ENCODE measurements around the gene CALN1.

The CALN1 gene

DNA sequence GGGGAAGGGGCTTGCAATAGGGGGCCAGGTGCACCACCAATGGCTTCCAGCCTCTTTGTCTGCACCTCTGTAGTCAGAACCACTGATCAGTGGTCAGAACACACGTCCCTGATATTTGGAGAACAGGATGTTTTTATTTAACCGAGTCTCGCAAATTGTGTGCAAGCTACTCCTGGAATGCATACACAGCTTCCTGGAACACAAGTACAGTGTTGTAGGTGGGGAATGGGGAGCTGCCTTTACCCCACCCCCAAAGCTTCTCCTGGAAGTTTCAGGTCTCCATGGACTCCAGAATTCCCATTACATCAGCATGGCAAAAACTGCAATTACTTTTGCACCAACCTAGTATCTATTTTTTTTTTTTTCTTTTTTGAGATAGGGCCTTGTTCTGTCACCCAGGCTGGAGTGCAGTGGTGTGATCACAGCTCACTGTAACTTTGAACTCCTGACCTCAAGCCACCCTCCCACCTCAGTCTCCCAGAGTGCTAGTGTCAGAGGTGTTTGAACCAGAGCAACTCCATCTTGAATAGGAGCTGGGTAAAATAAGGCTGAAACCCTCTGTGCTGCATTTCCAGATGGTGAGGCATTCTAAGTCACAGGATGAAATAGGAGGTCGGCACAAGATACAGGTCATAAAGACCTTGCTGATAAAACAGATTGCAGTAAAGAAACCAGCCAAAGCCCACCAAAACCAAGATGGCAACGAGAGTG lies 374.0 kb downstream of the CALN1 start:
- no peak for DNase-seq (ENCODE audit: low read depth)

DNA sequence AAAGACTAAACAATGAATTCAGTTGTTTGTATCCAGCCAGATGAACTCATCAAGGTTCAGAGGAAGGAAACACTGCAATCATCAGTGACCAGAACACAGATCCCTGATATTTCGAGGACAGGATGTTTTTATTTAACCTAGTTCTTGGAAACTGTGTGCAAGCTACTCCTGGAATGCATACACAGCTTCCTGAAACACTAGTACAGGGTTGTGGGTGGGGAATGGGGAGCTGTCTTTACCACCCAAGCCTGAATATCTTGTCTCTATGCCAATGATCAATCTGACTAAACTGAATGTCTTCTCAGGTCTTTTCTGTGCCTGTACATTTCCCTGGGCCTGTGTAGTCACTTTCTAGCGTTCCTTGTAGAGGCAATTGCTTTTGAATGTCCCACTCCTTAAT lies 374.6 kb downstream of the CALN1 start:
- DNase-seq (ENCODE audit: low read depth): no peak

DNA sequence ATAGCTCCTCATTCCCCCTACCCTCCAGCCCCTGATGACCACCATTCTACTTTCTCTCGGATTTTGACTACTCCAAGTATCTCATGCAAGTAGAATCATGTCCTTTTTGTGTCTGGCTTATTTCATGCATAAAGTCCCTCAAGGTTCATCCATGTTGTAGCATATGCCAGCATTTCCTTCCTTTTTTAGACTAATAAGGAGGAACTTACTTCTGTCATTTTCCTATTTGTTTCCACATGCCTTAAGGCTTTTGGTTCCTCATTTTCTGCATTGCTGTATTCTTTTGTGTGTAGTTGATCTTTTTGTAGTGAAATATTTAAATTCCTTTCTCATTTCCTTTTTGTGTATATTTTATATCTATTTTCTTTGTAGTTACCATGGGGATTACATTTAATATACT lies 376.9 kb downstream of the CALN1 start:
- no peak for DNase-seq (ENCODE audit: low read depth)

DNA sequence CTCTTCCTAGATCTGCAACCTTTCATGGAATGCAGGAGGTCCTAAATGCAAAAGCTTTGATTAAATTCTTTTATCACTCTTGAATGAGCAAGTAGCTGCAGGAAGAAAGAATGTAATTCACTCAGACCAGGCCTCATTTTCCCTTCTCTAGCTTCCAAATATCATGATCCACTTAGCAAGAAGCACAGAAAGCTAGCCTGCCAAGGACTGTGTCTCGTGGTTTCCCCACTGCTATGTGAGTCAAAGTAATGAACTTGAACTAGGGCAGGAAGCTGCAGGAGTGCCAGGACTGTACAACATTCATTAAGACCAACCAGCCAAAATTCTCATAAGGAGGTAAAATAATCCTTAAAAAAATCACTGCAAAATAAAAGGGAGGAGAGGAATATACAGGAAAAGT lies 379.2 kb downstream of the CALN1 start:
- DNase-seq (ENCODE audit: low read depth): no peak

DNA sequence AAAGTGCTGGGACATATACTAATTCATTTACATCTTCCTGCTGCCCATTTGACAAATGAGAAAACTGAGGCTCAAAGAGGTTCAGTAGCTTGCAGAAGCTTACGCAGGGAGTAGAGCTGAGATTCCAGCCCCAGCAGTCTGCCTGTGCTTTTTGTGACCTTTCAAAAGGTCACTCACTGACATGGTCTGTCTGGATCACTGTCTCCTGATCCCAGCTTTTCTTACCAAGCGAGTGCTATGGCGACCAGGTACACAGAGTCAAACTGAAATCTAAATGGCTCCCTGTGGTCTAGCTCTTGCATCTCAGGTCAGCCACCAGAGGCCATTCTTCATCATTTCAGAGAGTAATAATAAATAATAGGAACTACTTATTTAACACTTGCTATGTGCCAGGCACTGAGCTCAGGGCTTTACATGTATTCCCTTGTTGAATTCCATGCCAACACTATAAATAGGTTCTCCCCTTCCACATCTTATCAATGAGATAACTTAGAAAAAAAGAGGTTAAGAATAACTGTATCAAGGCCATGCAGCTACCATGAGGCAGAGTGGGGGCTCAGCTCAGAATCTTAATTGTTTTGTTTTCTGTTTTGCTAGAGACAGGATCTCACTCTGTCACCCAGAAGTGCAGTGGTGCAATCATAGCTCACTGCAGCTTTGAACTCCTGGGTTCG lies 381.0 kb downstream of the CALN1 start:
- DNase-seq (ENCODE audit: low read depth): no peak

DNA sequence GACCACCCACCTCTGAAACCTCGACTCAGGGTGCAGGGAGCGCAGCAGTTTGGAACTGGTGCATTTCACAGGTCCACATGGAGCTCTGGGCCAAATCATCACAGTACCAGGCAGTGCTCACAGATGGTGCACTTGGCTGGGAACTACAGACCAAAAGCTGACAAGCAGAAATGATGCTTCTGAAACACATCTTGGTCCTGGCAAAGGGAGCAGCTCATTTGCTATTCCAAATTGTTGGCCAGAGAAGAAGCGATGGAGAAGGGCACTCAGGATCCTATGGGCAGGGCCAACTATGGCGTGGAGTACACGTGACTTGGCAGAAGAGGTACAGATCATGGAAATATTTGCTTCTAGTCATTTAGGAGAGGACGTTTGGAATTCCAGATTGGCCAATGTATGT lies 383.9 kb downstream of the CALN1 start:
- DNase-seq (ENCODE audit: low read depth): no peak

DNA sequence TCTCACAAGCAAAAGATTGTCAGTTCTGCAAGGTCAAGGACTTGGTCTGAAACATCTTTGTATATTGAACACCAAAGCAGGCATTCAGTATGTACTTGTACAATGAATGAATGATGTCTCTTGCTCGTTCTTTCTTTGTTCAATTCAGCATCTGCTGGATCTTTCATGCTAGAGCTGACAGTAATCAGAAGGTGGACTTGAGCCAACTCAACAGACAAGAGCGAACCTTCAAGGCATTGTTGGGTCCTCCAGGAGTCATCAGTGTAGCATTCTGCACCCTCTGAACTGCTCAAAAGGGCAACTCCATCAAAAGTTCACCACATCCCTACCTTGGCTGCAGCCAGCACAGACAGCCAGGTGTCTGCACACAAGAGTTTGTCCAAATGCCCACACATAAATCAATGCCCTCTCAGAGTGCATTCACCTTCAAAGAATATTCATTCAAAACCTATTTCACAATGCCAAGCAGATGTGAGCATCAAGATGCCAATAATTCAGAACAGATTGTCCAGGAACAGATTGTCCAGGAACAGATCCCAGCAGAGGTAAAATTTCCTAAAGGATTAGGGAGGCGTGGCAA lies 386.7 kb downstream of the CALN1 start:
- DNase-seq (ENCODE audit: low read depth): no peak

DNA sequence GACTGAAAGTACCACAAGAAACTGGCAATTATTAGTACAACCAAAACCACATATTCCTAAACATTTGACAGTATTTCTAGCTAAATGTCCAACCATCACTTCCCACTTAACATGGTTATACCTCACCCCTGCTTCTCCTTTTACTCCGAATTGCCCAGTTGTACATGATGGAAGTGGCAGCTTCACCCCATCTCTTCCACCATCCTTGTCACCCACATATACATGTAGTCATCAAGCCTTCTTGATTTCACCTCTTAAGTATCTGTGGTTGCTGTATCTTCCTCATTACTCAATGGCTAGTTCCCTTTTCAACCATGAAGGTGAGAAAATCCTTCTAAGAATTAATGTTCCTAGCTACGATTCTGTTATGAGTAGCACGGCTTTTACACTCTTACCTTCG lies 388.2 kb downstream of the CALN1 start:
- no peak for DNase-seq (ENCODE audit: low read depth)

DNA sequence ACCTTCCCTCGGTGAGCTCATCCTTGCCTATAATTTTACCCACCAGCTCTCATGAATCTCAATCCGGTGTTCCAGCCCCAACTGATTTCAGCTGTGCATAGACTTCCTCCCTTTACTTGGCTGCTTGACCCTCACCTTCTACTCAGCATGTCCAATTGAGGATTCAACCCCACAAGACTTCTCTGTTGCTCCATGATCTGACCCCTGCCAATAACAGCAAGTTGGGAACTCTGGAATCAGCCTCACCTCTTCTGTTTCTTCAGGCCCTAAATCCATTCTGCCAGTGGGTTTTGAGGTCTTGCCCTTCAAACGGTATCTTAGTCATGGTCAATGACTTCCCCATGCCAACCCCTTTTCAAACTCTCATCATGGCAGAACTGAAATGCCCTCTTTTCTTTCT lies 390.4 kb downstream of the CALN1 start:
- no peak for DNase-seq (ENCODE audit: low read depth)

DNA sequence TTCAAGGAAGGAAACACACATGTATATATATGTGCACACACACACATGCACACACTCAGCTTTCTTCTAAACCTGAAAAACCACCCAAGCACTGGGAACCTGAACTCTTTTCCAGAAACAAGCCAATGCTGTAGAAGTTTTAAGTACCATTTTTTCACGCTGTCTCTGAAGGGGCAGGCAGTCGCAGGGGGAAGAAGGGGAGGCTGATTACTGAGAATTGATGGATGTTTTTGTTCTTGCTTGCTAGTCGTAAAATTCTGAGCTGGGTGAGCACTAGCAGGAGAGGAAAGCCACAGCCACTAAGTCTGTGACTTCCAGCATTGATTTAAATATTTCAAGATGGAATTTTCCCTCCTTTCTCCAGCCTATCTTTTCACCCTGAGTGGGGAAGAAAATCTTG lies 391.8 kb downstream of the CALN1 start:
- DNase-seq (ENCODE audit: low read depth): no peak

DNA sequence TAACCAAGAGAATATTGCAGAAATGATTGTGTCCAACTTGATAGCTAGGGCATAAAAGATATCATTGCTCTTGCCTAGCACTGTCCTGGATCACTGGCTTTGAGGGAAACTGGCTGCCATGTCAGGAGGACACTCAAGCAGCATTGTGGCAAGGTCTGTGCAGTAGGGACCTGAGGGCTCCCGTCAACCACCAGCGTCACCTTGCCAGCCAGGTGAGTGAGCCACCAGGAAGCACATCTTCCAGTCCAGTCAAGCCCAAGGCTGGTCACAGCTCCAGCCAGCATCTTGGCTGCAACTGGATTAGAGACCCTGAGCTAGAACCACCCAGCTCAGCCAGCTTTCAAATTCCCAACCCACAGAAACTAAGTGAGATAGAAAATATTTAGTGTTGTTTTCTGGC lies 392.7 kb downstream of the CALN1 start:
- no peak for DNase-seq (ENCODE audit: low read depth)

DNA sequence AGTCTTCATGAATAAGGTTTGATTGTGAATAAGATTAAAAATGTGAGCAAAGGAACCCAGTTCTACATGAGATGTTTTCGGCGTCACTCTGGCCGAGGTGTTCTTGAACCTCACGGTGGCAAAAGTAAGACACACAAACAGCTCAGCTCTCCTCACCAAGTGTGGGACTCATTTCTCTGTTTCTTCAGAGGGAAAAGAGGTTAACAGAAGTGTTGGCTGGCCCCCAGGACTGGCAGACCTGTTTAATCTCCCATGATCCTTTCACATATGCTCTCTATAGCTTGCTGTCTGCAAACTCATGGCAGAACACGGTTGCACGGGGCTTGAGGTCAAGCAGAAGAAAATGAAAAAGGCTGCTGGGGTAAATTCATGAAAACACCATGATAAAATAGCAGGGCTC lies 394.4 kb downstream of the CALN1 start:
- DNase-seq (ENCODE audit: low read depth): no peak

DNA sequence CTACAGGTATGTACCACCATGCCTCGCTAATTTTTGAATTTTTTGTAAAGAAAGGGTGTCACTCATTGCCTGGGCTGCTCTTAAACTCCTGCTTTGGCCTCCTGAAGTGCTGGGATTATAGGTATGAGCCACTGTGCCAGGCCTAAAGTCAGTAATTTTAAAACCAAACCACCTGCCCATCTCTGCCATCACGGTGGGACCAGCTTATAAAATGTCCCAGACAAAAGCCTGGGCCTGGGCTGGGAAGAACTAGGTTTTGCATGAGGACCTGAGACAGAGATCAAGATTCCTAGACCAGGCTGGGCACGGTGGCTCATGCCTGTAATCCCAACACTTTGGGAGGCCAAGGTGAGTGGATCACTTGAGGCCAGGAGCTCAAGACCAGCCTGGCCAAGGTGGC lies 395.6 kb downstream of the CALN1 start:
- no peak for DNase-seq (ENCODE audit: low read depth)

DNA sequence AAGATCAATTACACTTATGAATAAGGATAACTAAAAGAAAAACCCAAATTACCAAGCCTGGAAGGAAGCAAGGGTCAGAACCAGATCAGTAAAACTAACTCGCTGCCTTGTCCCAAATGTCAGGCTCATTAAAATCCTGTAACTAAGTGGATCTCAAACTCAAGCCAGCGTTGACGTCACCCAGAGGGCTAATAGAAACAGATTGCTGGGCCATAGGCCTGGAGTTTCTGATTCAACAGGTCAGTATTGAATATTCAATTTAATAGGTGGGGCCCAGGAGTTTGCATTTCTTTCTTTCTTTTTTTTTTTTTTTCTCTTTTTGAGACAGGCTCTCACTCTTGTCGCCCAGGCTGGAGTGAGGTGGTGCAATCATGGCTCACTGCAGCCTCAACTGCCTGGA lies 397.0 kb downstream of the CALN1 start:
- DNase-seq (ENCODE audit: low read depth): no peak

DNA sequence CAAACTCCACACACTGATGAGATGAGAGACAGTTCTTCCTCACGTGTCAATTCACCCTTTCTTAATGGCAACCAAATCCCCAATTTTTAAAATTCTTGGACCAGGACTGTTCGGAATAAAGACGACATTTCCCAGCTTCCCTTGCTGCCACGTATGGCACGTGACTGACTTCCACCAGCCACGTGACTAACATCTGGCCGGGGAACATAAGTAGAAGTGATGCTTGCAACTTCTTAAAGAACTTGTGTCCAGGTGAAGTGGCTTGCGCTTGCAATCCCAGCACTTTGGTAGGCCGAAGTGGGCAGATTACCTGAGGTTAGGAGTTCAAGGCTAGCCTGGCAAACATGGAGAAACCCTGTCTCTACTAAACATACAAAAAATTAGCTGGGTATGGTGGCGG lies 405.1 kb downstream of the CALN1 start:
- no peak for DNase-seq (ENCODE audit: low read depth)

DNA sequence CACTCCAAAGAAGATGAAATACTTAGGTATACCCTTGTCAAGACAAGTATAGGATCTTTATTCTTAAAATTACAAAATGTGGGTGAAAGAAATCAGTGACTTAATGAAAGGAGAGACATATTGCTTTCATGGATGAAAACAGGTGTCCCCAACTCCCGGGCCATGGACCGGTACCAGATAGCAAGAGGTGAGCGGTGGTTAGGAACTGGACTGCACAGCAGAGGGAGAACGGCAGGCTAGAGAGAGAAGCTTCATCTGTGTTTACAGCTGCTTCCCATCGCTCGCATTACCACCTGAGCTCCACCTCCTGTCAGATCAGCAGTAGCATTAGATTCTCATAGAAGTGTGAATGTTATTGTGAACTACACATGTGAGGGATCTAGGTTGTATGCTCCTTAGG lies 408.9 kb downstream of the CALN1 start:
- DNase-seq (ENCODE audit: low read depth): no peak

DNA sequence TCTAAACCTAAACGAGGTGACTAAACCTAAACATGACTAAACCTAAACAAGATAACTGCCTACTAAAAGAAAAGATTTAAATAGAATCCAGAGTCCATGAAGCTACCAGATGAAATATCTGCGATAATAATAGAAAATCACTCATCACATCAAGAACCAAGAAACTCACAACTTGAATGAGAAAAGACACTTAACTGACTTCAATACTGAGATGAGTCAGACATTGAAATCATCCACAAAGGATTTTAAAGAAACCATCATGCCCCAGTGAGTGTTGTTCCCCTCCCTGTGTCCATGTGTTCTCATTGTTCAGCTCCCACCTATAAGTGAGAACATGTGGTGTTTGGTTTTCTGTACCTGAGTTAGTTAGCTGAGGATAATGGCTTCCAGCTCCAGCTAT lies 416.0 kb downstream of the CALN1 start:
- no peak for DNase-seq (ENCODE audit: low read depth)

DNA sequence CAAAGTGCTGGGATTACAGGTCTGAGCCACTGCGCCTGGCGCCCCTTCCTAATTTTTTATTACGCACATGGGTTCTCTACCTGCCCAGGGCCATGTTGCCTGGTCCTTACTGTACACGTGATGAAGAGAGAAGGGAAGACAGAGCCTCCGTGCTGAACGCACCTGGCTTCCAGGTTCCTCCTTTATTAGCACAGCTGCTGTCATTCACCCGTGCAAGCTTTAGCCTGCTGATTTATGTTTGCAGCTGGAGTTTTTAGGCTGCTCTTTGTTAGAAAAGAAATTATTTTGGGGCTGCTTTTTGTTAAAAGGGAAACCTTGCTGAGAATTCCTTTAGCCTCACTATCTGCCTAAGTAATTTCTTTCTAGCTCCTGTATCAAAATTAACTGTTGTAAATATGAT lies 417.0 kb downstream of the CALN1 start:
- DNase-seq (ENCODE audit: low read depth): no peak

DNA sequence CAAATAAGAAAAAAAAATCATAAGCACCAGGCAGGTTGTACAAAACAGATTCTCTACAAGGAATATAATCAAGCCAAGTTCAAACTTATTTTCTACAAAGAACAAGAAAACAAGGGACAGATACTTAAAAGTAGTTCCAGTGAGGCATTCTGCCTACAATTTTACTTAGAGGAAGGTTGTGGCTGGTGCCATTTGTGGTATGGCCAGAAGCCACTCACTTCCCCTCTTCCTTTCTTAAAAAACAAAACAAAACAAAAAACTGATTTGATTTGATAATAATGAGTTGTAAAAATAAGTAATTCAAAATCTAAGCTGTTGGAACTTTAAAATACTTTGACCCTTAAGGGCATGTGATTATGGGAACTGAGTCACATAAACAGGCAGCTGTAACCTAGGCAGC lies 420.6 kb downstream of the CALN1 start:
- DNase-seq (ENCODE audit: low read depth): no peak

DNA sequence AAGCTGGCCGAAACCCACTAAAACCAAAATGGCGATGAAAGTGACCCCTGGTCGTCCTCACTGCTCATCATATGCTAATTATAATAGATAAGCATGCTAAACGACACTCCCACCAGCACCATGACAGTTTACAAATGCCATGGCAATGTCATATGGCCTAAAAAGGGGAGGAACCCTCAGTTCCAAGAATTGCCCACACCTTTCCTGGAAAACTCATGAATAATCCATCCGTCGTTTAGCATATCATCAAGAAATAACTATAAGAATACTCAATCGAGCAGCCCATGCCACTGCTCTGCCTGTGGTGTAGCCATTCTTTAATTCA lies 422.0 kb downstream of the CALN1 start:
- no peak for DNase-seq (ENCODE audit: low read depth)

DNA sequence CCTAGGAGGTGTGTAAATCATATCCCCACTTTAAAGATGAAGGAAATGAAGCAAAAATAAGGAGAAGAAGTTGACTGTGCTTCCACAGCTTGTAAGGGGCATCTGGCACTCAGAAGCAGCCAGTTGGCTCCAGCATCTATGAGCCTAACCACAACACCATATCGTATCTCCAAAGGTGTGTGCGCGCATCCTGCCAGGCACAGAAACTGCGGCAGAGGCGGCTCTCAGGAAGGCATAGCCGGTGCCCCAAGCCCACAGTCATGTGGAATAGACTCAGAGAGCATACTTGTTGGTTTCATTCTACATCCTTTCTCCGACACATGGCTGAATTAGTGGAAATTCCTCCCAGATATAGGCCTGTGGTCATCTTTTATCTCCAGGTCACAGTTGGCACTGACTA lies 423.9 kb downstream of the CALN1 start:
- no peak for DNase-seq (ENCODE audit: low read depth)

DNA sequence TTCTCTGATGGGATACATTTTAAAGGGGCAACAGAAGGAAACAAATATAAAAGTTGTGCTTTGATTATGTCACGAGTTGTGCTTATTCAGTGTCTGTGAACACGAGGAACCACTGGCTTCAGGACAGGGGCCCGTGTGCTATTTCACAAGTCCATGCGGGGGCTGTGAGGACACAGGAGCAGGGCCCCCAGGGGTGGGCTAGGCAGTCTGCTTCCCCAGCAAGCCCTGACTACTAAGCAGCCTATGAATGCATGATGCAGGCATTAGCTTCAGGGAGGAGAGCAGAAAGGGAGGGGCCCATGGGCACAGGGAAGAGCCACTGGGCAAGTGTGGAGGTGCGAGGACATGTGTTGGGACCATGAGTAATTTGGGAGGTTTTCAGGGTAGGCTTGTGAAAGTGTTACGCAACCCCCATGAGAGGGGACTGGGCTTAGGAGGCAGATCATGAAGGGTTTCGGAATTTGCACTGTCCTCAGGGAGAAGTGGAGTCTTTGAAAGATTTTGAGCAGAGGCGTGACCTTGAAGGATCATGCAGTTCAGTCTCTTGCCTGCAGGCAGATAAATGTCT lies 424.9 kb downstream of the CALN1 start:
- no peak for DNase-seq (ENCODE audit: low read depth)

DNA sequence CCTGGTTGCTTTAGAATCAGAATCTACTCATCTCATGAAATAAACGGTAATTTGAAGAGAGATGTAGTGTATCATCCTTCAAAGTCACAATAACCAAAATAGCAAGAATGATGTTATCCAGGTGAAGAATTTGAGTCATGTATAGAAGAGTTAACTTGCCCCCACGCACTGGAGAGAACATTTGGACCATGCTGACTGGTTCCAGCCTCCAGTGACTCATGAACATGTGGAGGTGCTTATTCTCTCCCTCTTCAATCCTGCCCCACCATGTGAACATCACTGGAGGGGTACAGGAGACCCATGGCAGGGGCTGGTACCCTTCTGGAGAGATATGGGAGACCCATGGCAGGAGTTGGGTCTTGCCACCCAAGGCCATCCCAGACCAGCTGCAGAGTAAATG lies 427.8 kb downstream of the CALN1 start:
- DNase-seq (ENCODE audit: low read depth): no peak

DNA sequence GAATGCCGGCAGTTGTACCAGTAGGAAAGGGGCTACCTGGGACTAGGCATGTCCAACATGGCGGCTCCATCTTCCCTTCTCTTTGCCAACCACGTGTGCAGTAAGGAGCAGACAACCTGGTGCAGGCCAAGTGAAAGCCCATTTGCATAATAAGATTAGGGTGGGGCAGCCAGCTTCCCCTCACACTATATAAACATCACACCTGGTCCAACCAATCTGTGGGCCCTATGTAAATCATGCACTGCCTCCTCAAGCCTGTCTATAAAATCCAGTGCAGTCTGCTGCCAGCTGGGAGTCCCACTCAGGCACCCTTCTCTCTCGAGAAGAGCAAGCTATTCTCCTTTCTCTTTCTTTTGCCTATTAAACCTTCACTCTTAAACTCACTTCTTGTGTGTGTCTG lies 429.3 kb downstream of the CALN1 start:
- no peak for DNase-seq (ENCODE audit: low read depth)

All from activated T-helper 9 cell treated with anti-CD3 and anti-CD28 coated beads, Interleukin-2, amount 50 U/mL, for 16 hours (primary cell).